Prostate gland (tissue), 2 donors: Measurements from ENCODE around the gene ZDHHC4. TPM values are rescaled to one million over a fixed set of nuclear protein-coding genes. Genes with fewer than 3 reads are reported as not detected.
A peak's percentile ranks its signal among the peaks of the same experiment; 100 is the strongest.

Source experiments
- DNase-seq: peaks from one replicate; pipeline ENCODE4 v3.0.0-alpha.2; 2019; ENCODE audit warnings: low spot score
- H3K27ac ChIP-seq, 2 donors: fragments of 200-600 bp; sonication (generic); 2 replicates each; pipeline ENCODE4 v1.5.1; 2017 to 2019
- H3K27me3 ChIP-seq: fragments of 200-600 bp; sonication (generic); replicated peaks from 2 replicates; pipeline ENCODE4 v1.5.1; 2019; ENCODE audit not compliant: insufficient read depth
- H3K36me3 ChIP-seq, 2 donors: fragments of 200-600 bp; sonication (generic); 1 replicate in 1 of 2; 2 replicates in 1 of 2; pipeline versions ENCODE4 v1.5.1 to v1.8.1; 2017 to 2019
- H3K4me1 ChIP-seq: fragments of 200-600 bp; sonication (generic); replicated peaks from 2 replicates; pipeline ENCODE4 v1.5.1; 2019
- H3K4me3 ChIP-seq, 2 donors: fragments of 200-600 bp; sonication (generic); 2 replicates each; pipeline ENCODE4 v1.5.1; 2017 to 2019
- H3K9me3 ChIP-seq: fragments of 200-600 bp; sonication (generic); 2 replicates; pipeline ENCODE4 v1.5.1; 2017
- POLR2A ChIP-seq: fragments of 450-650 bp; IDR thresholded peaks from one replicate; pipeline ENCODE4 v1.6.1; 2016; ENCODE audit warnings: antibody characterized with exemption, mild to moderate bottlenecking
- POLR2AphosphoS5 ChIP-seq: sonication (generic); formaldehyde crosslinking; IDR thresholded peaks from one replicate; pipeline ENCODE4 v1.6.1; 2017; ENCODE audit warnings: antibody characterized with exemption
- WGBS: methylation state at CpG from one replicate; pipeline ENCODE4 v1.1.5; 2018; 5-methylcytosine and 5-hydroxymethylcytosine counted together
- intact Hi-C: fragments of 100-400 bp; cut with DNase I; formaldehyde crosslinking; loops from one replicate; pipeline ENCODE4 v1.14.2; 2022
- total RNA-seq, 2 donors: library from RNA; depleted of rRNA; stranded (reverse); fragments of >200 nt; gene quantifications; one replicate each; pipeline ENCODE4 v1.1.0, GENCODE V29; 2016
- TF ChIP-seq, protein P1 (sequence below), 4 experiments: fragments of 200-600 bp in 2 of 4; fragments of 450-650 bp in 2 of 4; sonication (generic) in 2 of 4; IDR thresholded peaks; 1 replicate in 3 of 4; 2 replicates in 1 of 4; pipeline ENCODE4 v1.5.1; 2016 to 2019; ENCODE audit warnings: antibody characterized with exemption in 4 of 4, mild to moderate bottlenecking in 2 of 4, moderate library complexity in 2 of 4

The ZDHHC4 gene
- total RNA-seq, 2 donors from 2014 or later = 69.9 to 73.3 TPM

DNA sequence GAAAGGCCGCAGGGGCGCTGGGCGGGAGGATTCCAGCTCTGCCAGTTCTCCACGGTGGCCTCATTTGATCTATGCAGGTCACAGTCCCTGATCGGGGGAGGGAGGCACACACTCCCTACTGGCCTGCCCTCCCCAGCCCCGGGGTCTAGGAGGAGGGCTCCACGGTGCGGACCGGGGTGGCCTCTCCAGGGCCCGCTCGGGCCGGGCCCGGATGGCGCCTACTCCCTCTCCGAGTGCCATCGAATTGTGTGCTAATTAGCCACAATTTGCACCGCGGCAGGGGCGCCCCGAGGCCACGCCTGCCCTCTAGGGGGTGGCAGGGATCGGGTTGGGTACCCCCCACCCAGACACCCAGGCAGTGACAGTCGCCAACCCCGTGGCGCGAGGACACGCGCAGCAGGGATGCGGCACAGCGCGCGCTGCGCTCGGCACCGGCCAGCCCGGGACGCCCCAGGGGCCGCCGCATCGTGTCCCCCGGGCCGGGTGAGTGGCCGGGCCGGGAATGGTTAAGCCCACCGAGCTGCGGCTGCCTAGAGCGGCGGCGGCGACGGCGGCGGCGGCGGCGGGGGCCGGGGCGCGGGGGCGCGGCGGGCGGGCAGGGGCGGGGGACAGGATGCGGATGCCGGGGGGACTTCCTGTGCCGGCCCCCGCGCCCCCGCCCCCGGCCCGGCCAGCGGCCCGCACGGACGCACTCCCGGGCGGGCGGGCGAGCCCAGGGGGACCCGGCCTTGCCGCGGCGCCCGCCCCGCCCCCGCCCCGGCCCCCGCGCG lies 37.9 kb downstream of the ZDHHC4 start, which contains the start of gene ZNF853:
TSS of gene ZNF853 (plus strand) at position 658 of the 770 bp plus-strand sequence. CDS start 565 bp downstream, outside the sequence.
- TF ChIP-seq POLR2AphosphoS5 (no peak), POLR2A (no peak)
- TF ChIP-seq, protein P1, sequence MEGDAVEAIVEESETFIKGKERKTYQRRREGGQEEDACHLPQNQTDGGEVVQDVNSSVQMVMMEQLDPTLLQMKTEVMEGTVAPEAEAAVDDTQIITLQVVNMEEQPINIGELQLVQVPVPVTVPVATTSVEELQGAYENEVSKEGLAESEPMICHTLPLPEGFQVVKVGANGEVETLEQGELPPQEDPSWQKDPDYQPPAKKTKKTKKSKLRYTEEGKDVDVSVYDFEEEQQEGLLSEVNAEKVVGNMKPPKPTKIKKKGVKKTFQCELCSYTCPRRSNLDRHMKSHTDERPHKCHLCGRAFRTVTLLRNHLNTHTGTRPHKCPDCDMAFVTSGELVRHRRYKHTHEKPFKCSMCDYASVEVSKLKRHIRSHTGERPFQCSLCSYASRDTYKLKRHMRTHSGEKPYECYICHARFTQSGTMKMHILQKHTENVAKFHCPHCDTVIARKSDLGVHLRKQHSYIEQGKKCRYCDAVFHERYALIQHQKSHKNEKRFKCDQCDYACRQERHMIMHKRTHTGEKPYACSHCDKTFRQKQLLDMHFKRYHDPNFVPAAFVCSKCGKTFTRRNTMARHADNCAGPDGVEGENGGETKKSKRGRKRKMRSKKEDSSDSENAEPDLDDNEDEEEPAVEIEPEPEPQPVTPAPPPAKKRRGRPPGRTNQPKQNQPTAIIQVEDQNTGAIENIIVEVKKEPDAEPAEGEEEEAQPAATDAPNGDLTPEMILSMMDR (IDR thresholded peaks at IDR 0.05) = no peak

DNA sequence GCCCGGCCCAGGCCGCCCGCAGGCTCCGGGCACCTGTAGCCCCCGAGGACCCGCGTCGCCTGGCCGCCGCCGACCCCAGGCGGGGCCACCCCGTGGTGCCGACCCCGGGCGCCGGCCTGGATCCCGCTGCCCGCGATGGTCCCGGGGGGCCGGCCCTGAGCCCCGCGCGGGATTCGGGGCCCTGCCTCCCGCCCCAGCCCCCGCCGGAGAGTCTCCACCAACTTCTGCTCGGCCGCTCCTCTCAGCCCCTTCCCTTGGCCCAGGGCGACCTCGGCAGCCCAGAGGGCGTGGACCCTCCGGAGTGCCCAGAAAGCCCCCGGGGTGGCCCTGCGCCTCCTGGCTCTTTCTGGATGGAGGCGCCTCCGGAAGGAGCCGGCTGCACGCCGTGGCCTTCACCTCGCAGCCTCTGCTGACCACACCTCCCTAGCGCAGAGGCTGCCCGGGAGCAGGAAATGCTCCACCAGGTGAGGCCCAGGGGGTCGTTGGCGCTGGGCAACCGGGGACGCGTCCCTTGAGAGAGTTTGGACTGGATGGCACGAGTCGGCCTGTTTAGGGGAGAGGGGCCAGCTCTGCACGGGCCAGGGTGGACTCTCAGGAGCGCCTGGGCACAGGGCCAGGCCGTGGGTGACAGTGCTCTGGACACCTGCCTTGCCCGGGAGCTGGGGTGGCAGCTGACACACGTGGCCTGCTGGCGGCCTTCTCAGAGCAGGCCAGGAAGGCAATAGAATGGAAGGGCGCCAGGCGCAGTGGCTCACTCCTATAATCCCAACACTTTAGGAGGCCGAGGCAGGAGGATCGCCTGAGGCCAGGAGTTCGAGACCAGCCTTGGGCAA lies 38.7 kb downstream of the ZDHHC4 start:
- H3K36me3 ChIP-seq = no peaks in the 10 kb centered on the region
- intact Hi-C loops = no loop called here
- peak overlapping the region; percentile 57 to 63 for H3K4me3 ChIP-seq
- DNase-seq = no peak
- no peaks in the 10 kb centered on the region for H3K9me3 ChIP-seq
- H3K4me1 ChIP-seq = no peaks in the 10 kb centered on the region
- 11% methylated on average over 33 of the region's 63 CpGs for WGBS
- TF ChIP-seq POLR2AphosphoS5 (no peak), POLR2A (no peak)
- TF ChIP-seq, protein P1 (IDR thresholded peaks at IDR 0.05) = no peak
- no peak overlapping the region for H3K27ac ChIP-seq
- no peaks in the 10 kb centered on the region for H3K27me3 ChIP-seq

More for the DNA sequence above, 37.9 kb downstream of the ZDHHC4 start, which contains the start of gene ZNF853:
- no peaks in the 10 kb centered on the region for H3K36me3 ChIP-seq
- intact Hi-C loops = no loop called here
- H3K4me1 ChIP-seq = no peaks in the 10 kb centered on the region
- no peak for DNase-seq
- WGBS = 23% methylated on average over 10 of the region's 91 CpGs
- H3K9me3 ChIP-seq = no peaks in the 10 kb centered on the region
- no peaks in the 10 kb centered on the region for H3K27me3 ChIP-seq
- no peak within 1 kb of the TSS for H3K27ac ChIP-seq
- peak within 1 kb of the TSS; percentile 57 to 63 for H3K4me3 ChIP-seq

DNA sequence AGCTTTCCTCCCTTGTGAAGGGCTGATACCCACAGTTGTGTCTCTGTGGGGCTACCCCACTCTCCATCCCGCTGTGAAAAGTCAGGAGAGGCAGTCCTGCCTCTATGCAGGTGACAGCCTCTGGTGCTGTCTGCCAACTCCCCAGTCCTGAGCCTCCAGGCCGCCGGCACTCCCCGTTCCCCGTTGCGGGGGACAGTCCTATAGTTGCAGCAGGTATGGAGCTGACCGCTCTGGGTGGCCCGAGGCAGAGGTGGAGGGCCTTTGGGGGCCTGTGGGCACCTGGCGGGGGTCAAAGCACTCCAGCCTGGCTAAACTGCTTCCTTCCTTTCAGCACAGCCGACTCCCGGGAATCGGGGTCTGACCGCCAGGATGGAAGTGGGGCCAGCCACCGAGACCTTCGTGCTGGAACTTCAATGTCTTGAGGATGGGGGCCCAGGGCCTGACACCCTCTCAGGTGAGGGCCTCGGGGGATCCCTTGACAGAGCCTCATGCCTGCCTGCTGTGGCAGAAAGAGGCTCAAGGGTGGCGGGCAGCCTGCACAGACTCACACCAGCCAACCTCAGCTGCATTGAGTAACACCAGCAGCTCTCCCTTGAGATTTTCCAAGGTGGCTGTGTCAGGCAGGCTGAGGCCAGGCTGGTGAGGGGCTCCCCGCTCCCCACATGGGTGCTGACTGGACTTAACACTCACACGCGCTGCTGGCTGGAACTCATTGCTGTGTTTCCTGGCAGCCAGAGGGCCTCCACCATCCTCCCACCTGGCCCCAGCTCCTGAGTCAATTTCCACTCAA lies 39.8 kb downstream of the ZDHHC4 start:
- no peak overlapping the region for H3K4me3 ChIP-seq
- peaks cover 0 to 10% of the 10 kb centered on the region in 2 donors for H3K36me3 ChIP-seq
- intact Hi-C loops = no loop called here
- no peaks in the 10 kb centered on the region for H3K9me3 ChIP-seq
- no peaks in the 10 kb centered on the region for H3K4me1 ChIP-seq
- H3K27me3 ChIP-seq = no peaks in the 10 kb centered on the region
- WGBS = 86% methylated on average over 20 of the region's 20 CpGs
- H3K27ac ChIP-seq = no peak overlapping the region
- DNase-seq = no peak
- TF ChIP-seq POLR2A (no peak), POLR2AphosphoS5 (no peak)
- TF ChIP-seq, protein P1 (IDR thresholded peaks at IDR 0.05) = no peak

DNA sequence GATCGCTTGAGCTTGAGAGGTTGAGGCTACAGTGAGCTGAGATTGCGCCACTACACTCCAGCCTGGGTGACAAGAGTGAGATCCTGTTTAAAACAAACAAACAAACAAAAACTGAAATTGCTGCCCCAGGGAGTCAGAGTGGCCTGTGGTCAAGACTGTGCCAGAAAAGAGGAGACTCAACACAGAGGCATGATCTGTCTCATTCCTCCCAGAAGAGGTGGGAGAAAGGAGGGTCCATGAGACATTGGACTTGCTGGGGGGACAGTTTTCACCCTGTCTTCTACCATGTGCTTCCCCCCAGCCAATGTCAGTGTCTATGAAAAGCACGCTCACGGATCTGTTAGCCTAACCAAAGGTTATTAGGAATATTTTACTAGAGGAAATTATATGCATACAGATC lies 41.4 kb downstream of the ZDHHC4 start:
- no peak for DNase-seq
- WGBS = 81% methylated on average over 4 of the region's 4 CpGs
- H3K36me3 ChIP-seq = peaks cover 0 to 18% of the 10 kb centered on the region in 2 donors

More for the DNA sequence above, 41.4 kb downstream of the ZDHHC4 start:
- Histone ChIP-seq H3K4me3 (no peak overlapping the region), H3K27ac (no peak overlapping the region), H3K4me1 (no peaks in the 10 kb centered on the region), H3K9me3 (no peaks in the 10 kb centered on the region), H3K27me3 (no peaks in the 10 kb centered on the region)
- intact Hi-C loops = no loop called here
- TF ChIP-seq POLR2A (no peak), POLR2AphosphoS5 (no peak)
- TF ChIP-seq, protein P1 (IDR thresholded peaks at IDR 0.05) = no peak
